IPS DF 6.9 (cell line): ENCODE results near the gene PDE6A.
"Not testable (repeated sequence)": the region's sequence is repeated elsewhere in the genome, so short reads cannot be mapped to it uniquely, and the experiment has no call there.

Experiments
- DNase-seq: peaks from one replicate; pipeline ENCODE4 v3.0.0-alpha.2; 2013; ENCODE audit warnings: low read depth, low spot score
- H3K27ac ChIP-seq: one replicate; pipeline ENCODE4 v1.5.1; 2013; ENCODE audit warnings: low read length, control low read depth
- H3K27me3 ChIP-seq: 2 replicates; pipeline ENCODE4 v1.6.1; 2013; ENCODE audit warnings: mild to moderate bottlenecking, low read length; ENCODE audit not compliant: control insufficient read depth, insufficient read depth
- H3K36me3 ChIP-seq: 2 replicates; pipeline ENCODE4 v1.6.1; 2013; ENCODE audit warnings: low read length; ENCODE audit not compliant: control insufficient read depth, insufficient read depth
- H3K4me1 ChIP-seq: 2 replicates; pipeline ENCODE4 v1.6.1; 2013; ENCODE audit warnings: low read length; ENCODE audit not compliant: control insufficient read depth, insufficient read depth
- H3K4me3 ChIP-seq: 2 replicates; pipeline ENCODE4 v1.5.1; 2013; ENCODE audit warnings: mild to moderate bottlenecking, low read length
- H3K9me3 ChIP-seq: 2 replicates; pipeline ENCODE4 v1.6.1; 2013; ENCODE audit warnings: low read length, inconsistent platforms; ENCODE audit not compliant: control insufficient read depth, insufficient read depth
- WGBS: extraction: QIAGEN DNeasy Blood & Tissue Kit; methylation state at CpG from one replicate; pipeline ENCODE4 v1.1.7; 2013; ENCODE audit warnings: mixed read lengths, missing lambda C conversion rate; ENCODE audit not compliant: insufficient read length, insufficient coverage; 5-methylcytosine and 5-hydroxymethylcytosine counted together

Gene PDE6A

DNA sequence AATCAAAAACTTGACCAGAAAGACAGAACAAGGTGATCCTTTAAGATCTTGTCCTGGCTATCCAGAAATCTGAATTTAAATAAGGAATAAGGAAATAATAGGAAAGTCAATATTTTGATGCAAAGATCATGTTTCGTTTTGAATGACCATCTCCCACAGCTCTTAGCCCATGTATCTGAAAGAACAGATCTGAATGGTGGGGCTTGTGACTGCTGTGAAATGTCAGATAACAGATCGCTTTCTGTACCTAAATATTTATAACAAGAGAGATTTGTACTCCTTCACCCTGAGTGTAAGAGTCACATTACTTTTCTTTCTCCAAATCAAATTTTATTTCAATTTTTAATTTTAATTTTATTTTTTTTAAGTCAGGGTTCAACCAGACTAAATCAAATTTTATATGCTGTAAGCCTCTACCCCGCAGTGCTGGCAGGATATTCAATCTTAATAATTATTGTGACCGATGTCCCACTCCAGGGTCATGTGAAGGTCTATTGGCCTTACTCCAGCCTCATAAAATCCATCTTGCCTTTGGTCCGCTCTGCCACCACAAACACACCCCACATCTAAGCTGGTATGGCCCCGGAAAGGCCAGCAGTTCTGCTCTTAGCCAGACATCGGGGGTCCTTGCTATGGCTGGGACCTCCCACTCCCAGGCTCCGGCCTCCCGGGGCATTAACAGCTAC lies 9.0 kb upstream of the PDE6A start:
- Histone ChIP-seq H3K4me3 (no peak overlapping the region), H3K4me1 (no peaks in the 10 kb centered on the region), H3K27ac (no peak overlapping the region), H3K27me3 (no peaks in the 10 kb centered on the region), H3K36me3 (no peaks in the 10 kb centered on the region), H3K9me3 (no peaks in the 10 kb centered on the region)
- no CpG with 5 or more reads among the region's 9 CpGs for WGBS
- DNase-seq = no peak

DNA sequence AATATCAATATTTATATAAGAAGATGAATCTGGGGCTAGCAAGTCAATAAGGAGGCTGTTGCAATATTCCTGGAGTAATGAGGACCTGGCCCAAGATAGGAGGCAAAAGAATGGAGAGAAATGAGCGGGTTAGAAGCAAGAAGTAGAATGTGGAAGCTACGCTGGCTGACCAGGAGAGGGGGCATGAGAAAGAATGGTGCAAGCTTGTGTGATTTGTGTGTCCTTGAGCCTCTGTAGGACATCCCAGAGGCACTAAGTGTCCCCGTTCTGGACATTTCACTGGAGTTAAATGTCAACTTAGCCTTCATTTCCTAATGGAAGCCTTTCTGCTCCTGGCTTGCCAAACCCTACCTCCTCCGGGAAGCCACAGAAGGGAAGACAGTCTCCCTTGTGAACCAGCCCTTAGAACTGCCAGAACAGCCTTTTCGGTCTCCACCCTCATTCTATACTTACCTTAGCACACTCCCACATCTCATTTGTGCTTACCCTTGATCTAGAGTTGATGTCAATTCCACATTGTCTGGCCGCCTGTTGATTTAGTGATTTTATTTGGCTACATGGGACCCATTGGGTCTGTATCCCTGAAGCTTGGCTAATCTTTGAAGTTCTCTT lies 6.7 kb upstream of the PDE6A start:
- Histone ChIP-seq H3K4me3 (no peak overlapping the region), H3K9me3 (no peaks in the 10 kb centered on the region), H3K27me3 (no peaks in the 10 kb centered on the region), H3K36me3 (no peaks in the 10 kb centered on the region), H3K27ac (no peak overlapping the region), H3K4me1 (no peaks in the 10 kb centered on the region)
- WGBS = no CpG with 5 or more reads among the region's 6 CpGs
- no peak for DNase-seq

DNA sequence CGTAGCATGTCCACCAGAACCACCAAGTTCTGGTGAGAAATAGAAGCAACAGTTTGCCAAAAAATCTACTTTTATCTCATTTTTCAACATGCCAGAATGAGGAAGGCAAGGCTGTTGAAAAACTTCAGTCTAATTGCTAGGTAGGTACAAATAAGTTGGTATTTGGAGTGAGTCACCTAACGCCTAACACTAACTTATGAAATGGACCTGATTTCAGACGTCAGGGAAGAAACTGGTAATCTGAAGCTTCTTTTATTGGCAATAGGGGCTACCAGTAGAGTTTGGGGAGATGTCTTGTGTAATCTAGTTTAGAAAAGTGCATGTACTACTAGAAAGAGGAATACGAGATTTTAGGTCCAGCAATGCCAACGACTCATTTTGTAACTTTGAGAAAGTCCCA lies 4.4 kb upstream of the PDE6A start:
- H3K4me1 ChIP-seq = no peaks in the 10 kb centered on the region
- H3K27ac ChIP-seq = no peak overlapping the region
- DNase-seq = no peak
- H3K36me3 ChIP-seq = no peaks in the 10 kb centered on the region
- no peak overlapping the region for H3K4me3 ChIP-seq
- no peaks in the 10 kb centered on the region for H3K9me3 ChIP-seq
- no CpG with 5 or more reads among the region's 5 CpGs for WGBS
- no peaks in the 10 kb centered on the region for H3K27me3 ChIP-seq

DNA sequence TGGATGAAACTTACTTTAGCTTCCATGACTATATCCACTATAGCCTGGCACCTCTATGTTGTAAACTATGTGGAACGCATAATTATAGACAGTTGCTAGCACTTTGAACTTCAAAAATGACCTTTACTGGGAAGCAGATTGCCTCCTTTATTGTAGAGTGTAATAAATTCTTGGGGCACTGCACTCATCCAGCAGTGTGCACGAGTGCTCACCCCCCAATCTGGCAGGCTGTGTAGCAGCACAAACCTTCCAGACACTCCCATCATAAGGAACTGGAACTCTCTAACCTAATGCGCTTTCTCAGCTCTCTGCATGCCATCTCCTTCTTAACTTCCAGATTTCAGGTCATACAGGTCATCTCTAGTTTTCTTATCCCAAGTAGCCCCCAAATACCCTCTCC lies 1.5 kb upstream of the PDE6A start:
- Histone ChIP-seq H3K4me1 (no peaks in the 10 kb centered on the region), H3K27me3 (no peaks in the 10 kb centered on the region), H3K9me3 (no peaks in the 10 kb centered on the region), H3K27ac (no peak overlapping the region), H3K36me3 (no peaks in the 10 kb centered on the region), H3K4me3 (no peak overlapping the region)
- WGBS = no CpG with 5 or more reads among the region's 3 CpGs
- no peak for DNase-seq

DNA sequence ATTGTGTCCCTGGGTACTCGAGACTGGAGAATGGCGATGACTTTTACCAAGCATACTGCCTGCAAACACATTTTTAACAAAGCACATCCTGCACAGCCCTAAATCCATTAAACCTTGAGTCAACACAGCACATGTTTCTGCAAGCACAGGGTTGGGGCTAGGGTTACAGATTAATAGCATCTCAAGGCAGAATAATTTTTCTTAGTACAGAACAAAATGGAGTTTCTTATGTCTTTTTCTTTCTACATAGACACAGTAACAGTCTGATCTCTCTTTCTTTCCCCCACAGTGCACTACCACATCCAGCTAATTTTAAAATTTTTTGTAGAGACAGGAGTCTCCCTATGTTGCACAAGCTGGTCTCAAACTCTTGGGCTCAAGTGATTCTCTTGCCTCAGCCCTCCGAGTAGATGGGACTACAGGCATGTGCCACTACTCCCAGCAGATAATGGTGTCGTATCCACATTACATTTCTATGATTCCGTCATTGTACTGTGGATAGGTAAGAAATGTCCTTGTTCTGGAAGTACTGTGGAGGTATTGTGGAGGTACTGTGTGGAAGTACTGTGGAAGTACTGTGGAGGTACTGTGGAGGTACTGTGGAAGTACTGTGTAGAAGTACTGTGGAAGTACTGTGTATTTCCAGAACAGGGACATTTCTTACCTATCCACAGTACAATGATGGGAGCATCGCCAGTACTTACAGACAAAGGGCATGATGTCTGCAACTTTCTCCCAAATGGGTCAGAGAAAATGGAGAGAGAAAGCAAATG lies 1.2 kb downstream of the PDE6A start:
- H3K27ac ChIP-seq, H3K4me1 ChIP-seq, DNase-seq, H3K36me3 ChIP-seq, H3K27me3 ChIP-seq, H3K4me3 ChIP-seq, H3K9me3 ChIP-seq: not testable (repeated sequence)
- no CpG with 5 or more reads among the region's 6 CpGs for WGBS

DNA sequence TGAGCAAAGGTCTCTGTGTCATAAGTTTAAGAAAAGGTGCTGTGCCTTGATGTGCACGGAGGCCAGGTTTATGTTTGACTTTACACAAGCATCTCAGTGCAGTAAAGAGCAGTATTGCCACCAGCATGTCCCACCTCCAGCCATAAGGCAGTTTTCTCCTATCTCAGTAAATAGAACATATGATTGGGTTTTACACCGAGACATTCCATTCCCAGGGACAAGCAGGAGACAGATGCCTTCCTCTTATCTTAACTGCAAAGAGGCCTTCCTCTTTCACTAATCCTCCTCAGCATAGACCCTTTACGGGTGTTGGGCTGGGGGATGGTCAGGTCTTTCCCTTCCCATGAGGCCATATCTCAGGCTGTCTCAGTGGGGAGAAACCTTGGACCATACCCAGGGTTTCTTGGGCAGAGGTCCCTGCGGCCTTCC lies 1.8 kb downstream of the PDE6A start:
- WGBS = no CpG with 5 or more reads among the region's 4 CpGs
- H3K9me3 ChIP-seq, H3K4me1 ChIP-seq, H3K27ac ChIP-seq, DNase-seq, H3K27me3 ChIP-seq, H3K4me3 ChIP-seq, H3K36me3 ChIP-seq: not testable (repeated sequence)

DNA sequence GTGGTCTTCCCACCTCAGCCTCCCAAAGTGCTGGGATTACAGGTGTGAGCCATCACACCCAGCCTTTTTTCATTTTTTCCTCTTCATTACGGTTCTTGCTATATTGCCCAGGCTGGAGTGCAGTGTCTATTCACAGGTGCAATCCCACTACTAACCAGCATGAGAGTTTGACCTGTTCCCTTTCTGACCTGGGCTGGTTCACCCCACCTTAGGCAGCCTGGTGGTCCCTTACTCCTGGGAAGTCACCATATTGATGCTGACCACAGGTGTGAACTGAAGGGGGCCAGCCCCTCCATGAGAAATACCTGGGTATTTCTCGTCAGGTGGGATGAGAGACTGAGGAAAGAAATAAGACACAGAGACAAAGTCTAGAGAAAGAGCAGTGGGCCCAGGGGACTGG lies 2.4 kb downstream of the PDE6A start:
- no peak for DNase-seq
- Histone ChIP-seq H3K9me3 (no peaks in the 10 kb centered on the region), H3K27ac (no peak overlapping the region), H3K36me3 (no peaks in the 10 kb centered on the region), H3K4me1 (no peaks in the 10 kb centered on the region), H3K4me3 (no peak overlapping the region), H3K27me3 (no peaks in the 10 kb centered on the region)
- WGBS = no CpG with 5 or more reads among the region's 2 CpGs

DNA sequence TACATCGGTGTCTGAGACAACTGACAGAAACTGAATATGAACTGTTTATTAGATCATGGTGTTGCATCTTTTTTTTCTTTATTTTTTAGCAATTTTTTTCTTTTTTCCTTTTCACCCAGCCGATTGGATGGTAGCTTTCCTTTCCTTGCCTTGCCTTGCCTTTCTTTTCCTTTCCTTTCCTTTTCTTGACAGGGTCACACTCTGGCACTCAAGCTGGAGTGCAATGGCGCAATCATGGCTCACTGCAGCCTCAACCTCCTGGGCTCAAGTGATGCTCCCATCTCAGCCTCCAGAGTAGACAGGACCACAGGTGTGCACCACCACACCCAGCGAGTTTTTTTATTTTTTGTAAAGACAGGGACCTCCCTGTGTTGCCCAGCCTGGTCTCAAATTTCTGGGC lies 2.8 kb downstream of the PDE6A start:
- no peaks in the 10 kb centered on the region for H3K9me3 ChIP-seq
- no peak overlapping the region for H3K27ac ChIP-seq
- no peak for DNase-seq
- no peaks in the 10 kb centered on the region for H3K27me3 ChIP-seq
- no CpG with 5 or more reads among the region's 4 CpGs for WGBS
- H3K4me3 ChIP-seq = no peak overlapping the region
- no peaks in the 10 kb centered on the region for H3K36me3 ChIP-seq
- H3K4me1 ChIP-seq = no peaks in the 10 kb centered on the region

GRCh38 chr5:149940941-149941644 lies 3.5 kb downstream of the PDE6A start:
- Histone ChIP-seq H3K9me3 (no peaks in the 10 kb centered on the region), H3K36me3 (no peaks in the 10 kb centered on the region), H3K27me3 (no peaks in the 10 kb centered on the region), H3K4me3 (no peak overlapping the region), H3K27ac (no peak overlapping the region), H3K4me1 (no peaks in the 10 kb centered on the region)
- no peak for DNase-seq
- WGBS = no CpG with 5 or more reads among the region's 5 CpGs

DNA sequence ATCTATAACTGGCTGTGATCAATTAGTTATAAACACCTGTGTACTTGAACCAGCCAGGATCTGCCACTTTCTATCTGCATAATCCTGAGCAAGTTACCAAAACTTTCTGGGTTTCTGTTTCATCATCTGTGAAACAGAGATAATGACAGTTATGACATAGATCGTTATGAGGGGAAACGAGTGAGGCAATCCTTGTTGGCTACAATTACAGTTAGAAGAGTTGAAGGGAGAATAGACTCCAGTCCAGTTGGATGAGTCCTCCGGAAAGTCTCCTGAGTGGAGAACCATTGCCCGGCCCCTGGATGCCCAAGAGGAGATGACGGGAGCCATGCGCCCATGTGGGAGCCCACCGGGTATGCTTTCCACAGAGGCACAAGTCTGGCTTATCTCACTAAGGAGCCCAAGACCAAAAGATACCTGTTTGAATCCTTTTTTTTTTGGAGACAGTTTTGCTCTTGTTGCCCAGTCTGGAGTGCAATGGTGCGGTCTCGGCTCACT lies 4.5 kb downstream of the PDE6A start:
- H3K27me3 ChIP-seq = no peaks in the 10 kb centered on the region
- no peaks in the 10 kb centered on the region for H3K4me1 ChIP-seq
- H3K36me3 ChIP-seq = no peaks in the 10 kb centered on the region
- H3K4me3 ChIP-seq = no peak overlapping the region
- no peak for DNase-seq
- no peak overlapping the region for H3K27ac ChIP-seq
- H3K9me3 ChIP-seq = no peaks in the 10 kb centered on the region
- WGBS = no CpG with 5 or more reads among the region's 9 CpGs
